ENCODE data around the gene MAML2. TPM values are rescaled to one million over a fixed set of nuclear protein-coding genes. Genes with fewer than 3 reads are reported as not detected.

The MAML2 gene
- total and polyA plus RNA-seq, 2 of the 13 experiments (the other 11 are each of a cell fraction or from before 2014, with no cell fraction given) = 2.3 to 25.9 TPM

GRCh38 chr11:96215826-96216225, 127.2 kb downstream of the MAML2 start:
- H3K9ac ChIP-seq (ENCODE audit: insufficient read depth, low read depth, low read length) = no peak overlapping the region
- H3K4me3 ChIP-seq (replicated peaks in 1 of 3; ENCODE audit: insufficient read depth in 1 of 3, low read depth in 2 of 3, low read length in 3 of 3) = no peak overlapping the region
- H3K27me3 ChIP-seq (ENCODE audit: control insufficient read depth in 1 of 2, insufficient read depth in 2 of 2, low read length in 2 of 2) = no peaks in the 10 kb centered on the region
- H3K27ac ChIP-seq (ENCODE audit: extremely low read length, insufficient read depth, low read length) = no peak overlapping the region
- no peaks in the 10 kb centered on the region for H4K20me1 ChIP-seq (ENCODE audit: insufficient read depth, low read length)
- H3K79me2 ChIP-seq (ENCODE audit: insufficient read depth, low read length) = peaks cover 4% of the 10 kb centered on the region
- H3K36me3 ChIP-seq (replicated peaks in 1 of 2; ENCODE audit: control insufficient read depth in 1 of 2, insufficient read depth in 2 of 2, low read length in 2 of 2) = no peaks in the 10 kb centered on the region
- in situ Hi-C loops (cut with HindIII; ENCODE audit: extremely low pct_ligation_motif_present, low pct_unique_long_range_greater_than_20kb) = no loop called here
- TF ChIP-seq AGO1 (IDR thresholded peaks at IDR 0.05; ENCODE audit: low read depth, low read length, poor library complexity, severe bottlenecking) = no peak
- TF ChIP-seq HOXA5 (CRISPR knock-in tag; IDR thresholded peaks at IDR 0.05) = no peak
- TF ChIP-seq AKAP8 (CRISPR knock-in tag; IDR thresholded peaks at IDR 0.05) = no peak
- no peak for TF ChIP-seq GTF2F1 (IDR thresholded peaks at IDR 0.05; ENCODE audit: low read length)
- H3K4me2 ChIP-seq (ENCODE audit: low read depth, low read length) = no peak overlapping the region
- DNase-seq (ENCODE audit: low spot score) (no peak), FAIRE-seq (no peak), ATAC-seq (no peak)
- H2AFZ ChIP-seq (ENCODE audit: low read length) = no peak overlapping the region
- peaks cover 65% of the 10 kb centered on the region for H3K4me1 ChIP-seq (ENCODE audit: insufficient read depth, low read length)
- BruUV-seq (replicated peaks) = no TSS peak
- H3K9me3 ChIP-seq (ENCODE audit: low read length) = no peaks in the 10 kb centered on the region
- POLR2A ChIA-PET = no interaction called here
- intact Hi-C loops (cut with micrococcal nuclease; ENCODE audit: unreplicated experiment) = no loop called here
- CTCF ChIA-PET (ENCODE audit: low intra/inter-chr PET ratio, low total read pairs) = no interaction called here

- no peak for ATAC-seq
- intact Hi-C loops (cut with micrococcal nuclease; ENCODE audit: unreplicated experiment) = no loop called here
These were observed 127.7 kb downstream of the MAML2 start for GRCh38 chr11:96215110-96215782.

More at GRCh38 chr11:96215110-96215782, 127.7 kb downstream of the MAML2 start:
- no peaks in the 10 kb centered on the region for H3K9me3 ChIP-seq (ENCODE audit: low read length)
- no peaks in the 10 kb centered on the region for H3K36me3 ChIP-seq (replicated peaks in 1 of 2; ENCODE audit: control insufficient read depth in 1 of 2, insufficient read depth in 2 of 2, low read length in 2 of 2)
- no peak overlapping the region for H3K9ac ChIP-seq (ENCODE audit: insufficient read depth, low read depth, low read length)
- DNase-seq (ENCODE audit: low spot score) = no peak
- peaks cover 4% of the 10 kb centered on the region for H3K79me2 ChIP-seq (ENCODE audit: insufficient read depth, low read length)
- no TSS peak for BruUV-seq (replicated peaks)
- H3K4me1 ChIP-seq (ENCODE audit: insufficient read depth, low read length) = peaks cover 60% of the 10 kb centered on the region
- FAIRE-seq = no peak
- no peak overlapping the region for H3K4me3 ChIP-seq (replicated peaks in 1 of 3; ENCODE audit: insufficient read depth in 1 of 3, low read depth in 2 of 3, low read length in 3 of 3)
- TF ChIP-seq DRAP1 (CRISPR knock-in tag; IDR thresholded peaks at IDR 0.05) (no peak), GATAD2A (CRISPR knock-in tag; IDR thresholded peaks at IDR 0.05) (no peak), NKX3-1 (CRISPR knock-in tag; IDR thresholded peaks at IDR 0.05) (no peak), PRMT3 (CRISPR knock-in tag; IDR thresholded peaks at IDR 0.05; ENCODE audit: borderline replicate concordance, low read depth) (no peak), ZNF276 (CRISPR knock-in tag; IDR thresholded peaks at IDR 0.05; ENCODE audit: low read depth) (no peak)
- 90% methylated on average over 7 of the region's 7 CpGs for WGBS (ENCODE audit: low lambda C conversion rate)
- H3K27me3 ChIP-seq (ENCODE audit: control insufficient read depth in 1 of 2, insufficient read depth in 2 of 2, low read length in 2 of 2) = no peaks in the 10 kb centered on the region
- H3K4me2 ChIP-seq (ENCODE audit: low read depth, low read length) = no peak overlapping the region
- ChIA-PET CTCF (ENCODE audit: low intra/inter-chr PET ratio, low total read pairs) (no interaction called here), POLR2A (no interaction called here)
- in situ Hi-C loops (cut with HindIII; ENCODE audit: extremely low pct_ligation_motif_present, low pct_unique_long_range_greater_than_20kb) = no loop called here
- no peak overlapping the region for H2AFZ ChIP-seq (ENCODE audit: low read length)
- H3K27ac ChIP-seq (ENCODE audit: extremely low read length, insufficient read depth, low read length) = no peak overlapping the region
- no peaks in the 10 kb centered on the region for H4K20me1 ChIP-seq (ENCODE audit: insufficient read depth, low read length)
